Progenitor cell of endocrine pancreas (in vitro differentiated cells): Measurements from ENCODE around the gene GFRA1. TPM values are rescaled to one million over a fixed set of nuclear protein-coding genes. Genes with fewer than 3 reads are reported as not detected.

Experiments used
- DNase-seq: peaks from one replicate; pipeline ENCODE4 v3.0.0; 2021; ENCODE audit warnings: low spot score; ENCODE audit not compliant: unreplicated experiment
- H3K27ac Mint-ChIP-seq: 2 replicates; pipeline ENCODE4 v1.8.0; 2021; ENCODE audit warnings: mild to moderate bottlenecking, moderate library complexity, mixed read lengths
- H3K27me3 Mint-ChIP-seq: 2 replicates; pipeline ENCODE4 v1.8.0; 2021; ENCODE audit warnings: mixed read lengths
- H3K36me3 Mint-ChIP-seq: 2 replicates; pipeline ENCODE4 v1.8.0; 2022; ENCODE audit warnings: mixed read lengths; ENCODE audit not compliant: insufficient read depth
- H3K4me1 Mint-ChIP-seq: 2 replicates; pipeline ENCODE4 v1.8.0; 2021; ENCODE audit warnings: low read depth, mixed read lengths
- H3K4me3 Mint-ChIP-seq: 2 replicates; pipeline ENCODE4 v1.8.0; 2021; ENCODE audit warnings: low read depth, mild to moderate bottlenecking, moderate library complexity, mixed read lengths
- H3K9me3 Mint-ChIP-seq: 2 replicates; pipeline ENCODE4 v1.8.0; 2021; ENCODE audit warnings: low read depth, mixed read lengths
- CTCF ChIP-seq: fragments of 200-600 bp; sonication (generic); IDR thresholded peaks from one replicate; pipeline ENCODE4 v1.5.0; 2021; ENCODE audit warnings: antibody characterized with exemption, mild to moderate bottlenecking; ENCODE audit not compliant: unreplicated experiment
- total RNA-seq: library from RNA; stranded (reverse); gene quantifications from 2 replicates; pipeline ENCODE4 v1.2.1, GENCODE V29; 2021

The GFRA1 gene
- total RNA-seq, 1 donor from 2014 or later: 8.7 TPM

DNA sequence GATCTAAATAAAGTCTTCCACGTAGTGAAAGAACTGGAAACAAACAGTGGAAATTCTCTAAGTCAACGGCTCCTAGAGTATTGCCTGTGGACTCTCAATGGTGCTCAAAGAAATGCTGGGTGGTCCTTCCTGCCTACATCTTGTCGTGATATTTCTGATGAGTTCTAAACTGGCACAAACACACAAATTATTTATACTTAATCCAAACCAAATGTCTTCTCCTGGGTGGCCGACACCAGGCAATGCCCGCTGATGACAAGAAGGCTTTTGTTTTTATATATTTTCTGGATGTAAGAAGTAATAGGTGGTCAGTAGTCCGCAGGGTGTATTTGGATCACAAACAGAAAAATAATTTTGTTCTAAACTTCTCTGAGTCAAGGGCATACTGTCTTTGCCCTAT is 178.7 kb downstream of the GFRA1 start:
- TF ChIP-seq CTCF: no peak
- no peak for DNase-seq
- Mint-ChIP-seq H3K27ac (no peak overlapping the region), H3K27me3 (no peaks in the 10 kb centered on the region), H3K4me1 (peaks cover 2% of the 10 kb centered on the region), H3K9me3 (no peaks in the 10 kb centered on the region), H3K36me3 (no peaks in the 10 kb centered on the region), H3K4me3 (no peak overlapping the region)

GRCh38 chr10:116093031-116093430 is 180.0 kb downstream of the GFRA1 start:
- Mint-ChIP-seq H3K4me3 (no peak overlapping the region), H3K27ac (no peak overlapping the region), H3K9me3 (no peaks in the 10 kb centered on the region), H3K4me1 (no peaks in the 10 kb centered on the region), H3K36me3 (no peaks in the 10 kb centered on the region), H3K27me3 (no peaks in the 10 kb centered on the region)
- DNase-seq: no peak
- TF ChIP-seq CTCF: no peak

GRCh38 chr10:116088985-116089384 is 184.0 kb downstream of the GFRA1 start:
- Mint-ChIP-seq H3K27ac (no peak overlapping the region), H3K4me1 (peaks cover 4% of the 10 kb centered on the region), H3K4me3 (no peak overlapping the region), H3K9me3 (no peaks in the 10 kb centered on the region), H3K36me3 (no peaks in the 10 kb centered on the region), H3K27me3 (no peaks in the 10 kb centered on the region)
- no peak for DNase-seq
- no peak for TF ChIP-seq CTCF

- no peak overlapping the region for H3K27ac Mint-ChIP-seq
- no peaks in the 10 kb centered on the region for H3K27me3 Mint-ChIP-seq
- H3K4me3 Mint-ChIP-seq: no peak overlapping the region
- no peaks in the 10 kb centered on the region for H3K9me3 Mint-ChIP-seq
- no peak for DNase-seq
- no peak for TF ChIP-seq CTCF
- peaks cover 12% of the 10 kb centered on the region for H3K4me1 Mint-ChIP-seq
- H3K36me3 Mint-ChIP-seq: no peaks in the 10 kb centered on the region
Measured at GRCh38 chr10:116085323-116085722, 187.7 kb downstream of the GFRA1 start.

DNA sequence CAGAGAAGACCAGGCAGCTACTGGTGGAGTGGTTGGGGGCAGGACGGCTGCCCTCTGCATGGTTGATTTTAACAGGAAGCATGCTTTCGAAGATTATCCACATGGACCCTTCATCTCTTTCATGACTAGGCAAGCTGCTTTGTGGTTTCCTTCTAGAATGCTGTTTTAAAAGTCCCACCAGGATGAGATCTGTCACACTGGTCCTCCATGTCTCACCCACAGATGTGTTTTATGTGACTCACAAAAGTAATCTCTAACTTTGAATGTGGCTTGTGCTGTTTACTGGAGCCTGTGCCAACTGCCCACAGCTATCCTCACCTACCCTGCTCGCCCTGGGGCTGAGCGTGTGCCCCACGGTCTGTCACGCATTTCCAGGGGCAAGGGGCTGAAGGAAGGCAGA is 188.8 kb downstream of the GFRA1 start:
- Mint-ChIP-seq H3K36me3 (no peaks in the 10 kb centered on the region), H3K9me3 (no peaks in the 10 kb centered on the region), H3K27me3 (no peaks in the 10 kb centered on the region)

More for the DNA sequence above, 188.8 kb downstream of the GFRA1 start:
- DNase-seq: no peak
- no peak overlapping the region for H3K4me3 Mint-ChIP-seq
- no peak overlapping the region for H3K27ac Mint-ChIP-seq
- H3K4me1 Mint-ChIP-seq: peaks cover 12% of the 10 kb centered on the region
- TF ChIP-seq CTCF: no peak
